ENCODE results near the gene CERKL. TPM values are rescaled to one million over a fixed set of nuclear protein-coding genes. Genes with fewer than 3 reads are reported as not detected.

CERKL gene
- total and polyA plus RNA-seq, 2 experiments from 2014 or later: 0.32 to 0.69 TPM

- TF ChIP-seq CREB1 (CRISPR knock-in tag; IDR thresholded peaks at IDR 0.05; ENCODE audit: low read depth) (no peak), POLR2AphosphoS5 (IDR thresholded peaks at IDR 0.05; ENCODE audit: low read depth) (no peak), ZNF462 (CRISPR knock-in tag; IDR thresholded peaks at IDR 0.05) (no peak), EZH2 (IDR thresholded peaks at IDR 0.05; ENCODE audit: low read depth, unreplicated experiment) (no peak), ZNF114 (CRISPR knock-in tag; IDR thresholded peaks at IDR 0.05) (no peak), EZH2phosphoT487 (IDR thresholded peaks at IDR 0.05; ENCODE audit: unreplicated experiment) (no peak)
Measured at GRCh38 chr2:181686576-181687185, 29.8 kb upstream of the CERKL start (continued).

- Histone ChIP-seq H3K27me3 (ENCODE audit: insufficient read depth) (peaks cover 99% of the 10 kb centered on the region), H3K79me2 (replicated peaks; ENCODE audit: insufficient read depth) (no peaks in the 10 kb centered on the region), H3K4me2 (peak overlapping the region; percentile 88), H3F3A (replicated peaks; ENCODE audit: low read depth) (peaks cover 3% of the 10 kb centered on the region; the same call in 1 of the 2 replicates), H4K20me1 (replicated peaks; ENCODE audit: insufficient read depth) (peaks cover 16% of the 10 kb centered on the region), H3K4me3 (peak overlapping the region; percentile 65; the same call in 1 of the 2 replicates), H3K4me1 (ENCODE audit: insufficient read depth) (peaks cover 44% of the 10 kb centered on the region), H3K9me2 (ENCODE audit: insufficient read depth) (no peaks in the 10 kb centered on the region), H2AFZ (no peak overlapping the region), H3K27ac (ENCODE audit: low read depth) (no peak overlapping the region), H3K36me3 (ENCODE audit: insufficient read depth) (no peaks in the 10 kb centered on the region)
- H3K27ac Mint-ChIP-seq: no peak overlapping the region
- peaks cover 77% of the 10 kb centered on the region for H3K27me3 Mint-ChIP-seq (ENCODE audit: insufficient read depth, low read depth, poor library complexity)
- H3K4me1 Mint-ChIP-seq: peaks cover 44% of the 10 kb centered on the region
- no peaks in the 10 kb centered on the region for H3K9me3 Mint-ChIP-seq
- H3K4me3 Mint-ChIP-seq: peak overlapping the region; percentile 18
- peak; percentile 83 for DNase-seq (ENCODE audit: low spot score)
- ATAC-seq: peak; percentile 7; the same call in 2 of the 3 replicates
- H3K36me3 Mint-ChIP-seq (ENCODE audit: low read depth): no peaks in the 10 kb centered on the region; the same call in 2 of the 3 replicates
- TF ChIP-seq CREB1 (CRISPR knock-in tag; IDR thresholded peaks at IDR 0.05; ENCODE audit: low read depth): no peak
- TF ChIP-seq ZNF114 (CRISPR knock-in tag; IDR thresholded peaks at IDR 0.05): no peak
- no peak for TF ChIP-seq NANOG (IDR thresholded peaks at IDR 0.05; ENCODE audit: borderline replicate concordance)
- no peak for TF ChIP-seq STAT1 (IDR thresholded peaks at IDR 0.05; ENCODE audit: unreplicated experiment)
- TF ChIP-seq ZNF331 (CRISPR knock-in tag; IDR thresholded peaks at IDR 0.05; ENCODE audit: low read depth): no peak
- no peak for TF ChIP-seq JUNB (IDR thresholded peaks at IDR 0.05; ENCODE audit: unreplicated experiment)
- peak; percentile 80 for TF ChIP-seq REST (IDR thresholded peaks at IDR 0.05; ENCODE audit: unreplicated experiment)
- TF ChIP-seq EZH2 (IDR thresholded peaks at IDR 0.05; ENCODE audit: low read depth, unreplicated experiment): peak; percentile 55
Measured at GRCh38 chr2:181685150-181685688, 28.3 kb upstream of the CERKL start.

Measured in GM23338 (cell line).